Epithelial cell of alveolus of lung (primary cell): ENCODE data around the gene MBD2. TPM values are rescaled to one million over a fixed set of nuclear protein-coding genes. Genes with fewer than 3 reads are reported as not detected.

Source experiments
- total RNA-seq: library from RNA; depleted of rRNA; stranded (reverse); fragments of >200 nt; gene quantifications from 2 replicates; pipeline ENCODE4 v1.2.1, GENCODE V29; 2015

The MBD2 gene
- 16.7 and 29.1 TPM in 2 replicates for total RNA-seq

GRCh38 chr18:54224379-54225014 is at the start of gene MBD2:
Gene MBD2, minus strand, starts transcription at chr18:54224669. Its CDS starts 110 bp downstream, at chr18:54224559.

Other genes starting within 250 kb of the MBD2 start
- 12.9 and 19.6 TPM in 2 replicates for gene POLI, start 44.8 kb upstream of the MBD2 start, total RNA-seq
- not detected in 2 replicates for gene STARD6, start 133.2 kb upstream of the MBD2 start, total RNA-seq
- 4.5 and 5.2 TPM in 2 replicates for gene C18orf54, start 133.2 kb upstream of the MBD2 start, total RNA-seq